ENCODE measurements around the gene PRR5L. TPM values are rescaled to one million over a fixed set of nuclear protein-coding genes. Genes with fewer than 3 reads are reported as not detected.
A peak's percentile ranks its signal among the peaks of the same experiment; 100 is the strongest.
"Not testable (repeated sequence)": the region's sequence is repeated elsewhere in the genome, so short reads cannot be mapped to it uniquely, and the experiment has no call there.

The PRR5L gene
- total and polyA plus RNA-seq, 9 donors: 5.9 to 56.3 (median 22.1) TPM

GRCh38 chr11:36475192-36475591 lies 179.1 kb downstream of the PRR5L start:
- TF ChIP-seq POLR2A (IDR thresholded peaks at IDR 0.05): no peak
- WGBS, 3 donors: 12 to 51% (median 27%) methylated on average over 1 of the region's 1 CpG
- H3K27me3 ChIP-seq: no peaks in the 10 kb centered on the region
- H3K27ac ChIP-seq: no peak overlapping the region
- H3K4me3 ChIP-seq: no peak overlapping the region
- no peaks in the 10 kb centered on the region for H3K36me3 ChIP-seq
- intact Hi-C loops (cut with DNase I): loop anchor here (10.0 kb wide), 3 partner anchors 170 to 860 kb away; partner anchors contain the start of genes FJX1 (in 1 of the 4) and PRR5L (in 1 of the 4)
- no peak for DNase-seq
- no peaks in the 10 kb centered on the region for H3K4me1 ChIP-seq (ENCODE audit: insufficient read depth)
- no peaks in the 10 kb centered on the region for H3K9me3 ChIP-seq

- H3K27me3 ChIP-seq: no peaks in the 10 kb centered on the region
- H3K4me3 ChIP-seq: no peak overlapping the region
- peak in 1 of 5 donors; percentile 56 for DNase-seq
- H3K9me3 ChIP-seq: no peaks in the 10 kb centered on the region
- no peaks in the 10 kb centered on the region for H3K36me3 ChIP-seq
- 21 to 30% (median 24%) methylated on average over 2 of the region's 2 CpGs for WGBS, 3 donors
- H3K4me1 ChIP-seq (ENCODE audit: insufficient read depth): no peaks in the 10 kb centered on the region
- H3K27ac ChIP-seq: no peak overlapping the region
- intact Hi-C loops (cut with DNase I): loop anchor here (10.0 kb wide), 3 partner anchors 174 to 864 kb away; partner anchors contain the start of genes FJX1 (in 1 of the 4) and PRR5L (in 1 of the 4)
- TF ChIP-seq POLR2A (IDR thresholded peaks at IDR 0.05) (no peak), CTCF (IDR thresholded peaks at IDR 0.05) (peak in 2 of 3 donors; percentile 49 to 53)
Measured at GRCh38 chr11:36478700-36479329, 182.7 kb downstream of the PRR5L start.

GRCh38 chr11:36480833-36481232 lies 184.7 kb downstream of the PRR5L start:
- no peaks in the 10 kb centered on the region for H3K4me1 ChIP-seq (ENCODE audit: insufficient read depth)
- intact Hi-C loops (cut with DNase I): no loop called here
- DNase-seq: no peak

GRCh38 chr11:36483042-36483441 lies 187.0 kb downstream of the PRR5L start:
- H3K27ac ChIP-seq; DNase-seq; H3K27me3 ChIP-seq; H3K4me3 ChIP-seq; intact Hi-C loops (cut with DNase I); H3K9me3 ChIP-seq; H3K36me3 ChIP-seq; H3K4me1 ChIP-seq (ENCODE audit: insufficient read depth): not testable (repeated sequence)
- WGBS, 3 donors: 97 to 98% (median 97%) methylated on average over 3 of the region's 4 CpGs

More at GRCh38 chr11:36480833-36481232, 184.7 kb downstream of the PRR5L start:
- Histone ChIP-seq H3K9me3 (no peaks in the 10 kb centered on the region), H3K36me3 (no peaks in the 10 kb centered on the region), H3K4me3 (no peak overlapping the region), H3K27ac (no peak overlapping the region), H3K27me3 (no peaks in the 10 kb centered on the region)
- TF ChIP-seq POLR2A (IDR thresholded peaks at IDR 0.05) (no peak), CTCF (IDR thresholded peaks at IDR 0.05) (no peak), EP300 (IDR thresholded peaks at IDR 0.05) (no peak)

- intact Hi-C loops (cut with DNase I): no loop called here
- TF ChIP-seq CTCF (IDR thresholded peaks at IDR 0.05): no peak
- Histone ChIP-seq H3K4me1 (ENCODE audit: insufficient read depth) (no peaks in the 10 kb centered on the region), H3K36me3 (no peaks in the 10 kb centered on the region), H3K4me3 (no peak overlapping the region), H3K9me3 (no peaks in the 10 kb centered on the region), H3K27ac (no peak overlapping the region), H3K27me3 (no peaks in the 10 kb centered on the region)
- 85 to 86% (median 85%) methylated on average over 6 of the region's 6 CpGs for WGBS, 3 donors
- no peak for DNase-seq
Measured at GRCh38 chr11:36485298-36486002, 189.4 kb downstream of the PRR5L start.

All from ovary (tissue), 9 donors.